Loucy (cell line): ENCODE results near the gene MKRN2.
"Not testable (repeated sequence)": the region's sequence is repeated elsewhere in the genome, so short reads cannot be mapped to it uniquely, and the experiment has no call there.

Experiments
- H2AFZ ChIP-seq: fragments of 200-600 bp; sonication (generic); 2 replicates; pipeline ENCODE4 v1.6.0; 2016; ENCODE audit warnings: antibody characterized with exemption, mild to moderate bottlenecking, low read length, moderate library complexity
- H3F3A ChIP-seq: fragments of 200-600 bp; 2 replicates; pipeline ENCODE4 v1.6.0; 2016; ENCODE audit warnings: antibody characterized with exemption, low read depth, mild to moderate bottlenecking
- H3K27me3 ChIP-seq: fragments of 200-600 bp; sonication (generic); 2 replicates; pipeline ENCODE4 v1.6.1; 2014; ENCODE audit warnings: low read length, mild to moderate bottlenecking; ENCODE audit not compliant: insufficient read depth, poor library complexity, severe bottlenecking
- H3K36me3 ChIP-seq: fragments of 200-600 bp; sonication (generic); 2 replicates; pipeline ENCODE4 v1.6.1; 2016; ENCODE audit warnings: low read length; ENCODE audit not compliant: insufficient read depth
- H3K4me1 ChIP-seq: fragments of 200-600 bp; sonication (generic); 2 replicates; pipeline ENCODE4 v1.5.1; 2014; ENCODE audit warnings: low read length, mild to moderate bottlenecking; ENCODE audit not compliant: insufficient read depth, poor library complexity, severe bottlenecking
- H3K4me2 ChIP-seq: fragments of 200-600 bp; sonication (generic); 2 replicates; pipeline ENCODE4 v1.6.0; 2014; ENCODE audit warnings: antibody characterized with exemption, low read length, low read depth, mild to moderate bottlenecking; ENCODE audit not compliant: poor library complexity, severe bottlenecking
- H3K4me3 ChIP-seq: fragments of 200-600 bp; sonication (generic); 2 replicates; pipeline ENCODE4 v1.5.1; 2014; ENCODE audit warnings: low read length, mild to moderate bottlenecking, mixed read lengths; ENCODE audit not compliant: poor library complexity, severe bottlenecking
- H3K79me2 ChIP-seq: fragments of 200-600 bp; sonication (generic); 2 replicates; pipeline ENCODE4 v1.6.1; 2014; ENCODE audit warnings: low read length; ENCODE audit not compliant: insufficient read depth
- H3K9ac ChIP-seq: fragments of 200-600 bp; sonication (generic); 2 replicates; pipeline ENCODE4 v1.6.0; 2014; ENCODE audit warnings: mild to moderate bottlenecking, low read depth, low read length, moderate library complexity; ENCODE audit not compliant: poor library complexity, severe bottlenecking
- H3K9me2 ChIP-seq: fragments of 200-600 bp; sonication (generic); replicated peaks from 2 replicates; pipeline ENCODE4 v1.6.1; 2016; ENCODE audit warnings: low read depth, low read length, mixed read lengths
- H3K9me3 ChIP-seq: fragments of 200-600 bp; sonication (generic); 2 replicates; pipeline ENCODE4 v1.6.1; 2014; ENCODE audit warnings: mild to moderate bottlenecking, antibody characterized with exemption, low read length, low read depth; ENCODE audit not compliant: insufficient read depth
- H4K20me1 ChIP-seq: fragments of 200-600 bp; sonication (generic); 2 replicates; pipeline ENCODE4 v1.6.0; 2014; ENCODE audit warnings: antibody characterized with exemption, low read length, mild to moderate bottlenecking; ENCODE audit not compliant: insufficient read depth, poor library complexity, severe bottlenecking
- EZH2phosphoT487 ChIP-seq: fragments of 200-600 bp; IDR thresholded peaks from 2 replicates; pipeline ENCODE4 v1.6.1; 2018; ENCODE audit warnings: antibody characterized with exemption, mild to moderate bottlenecking, moderate library complexity, borderline replicate concordance
- TF ChIP-seq, protein P1 (sequence below): fragments of 200-600 bp; sonication (generic); conservative IDR thresholded peaks from 2 replicates; pipeline ENCODE4 v1.5.1; 2014; ENCODE audit warnings: mild to moderate bottlenecking, antibody characterized with exemption, low read length

The MKRN2 gene

DNA sequence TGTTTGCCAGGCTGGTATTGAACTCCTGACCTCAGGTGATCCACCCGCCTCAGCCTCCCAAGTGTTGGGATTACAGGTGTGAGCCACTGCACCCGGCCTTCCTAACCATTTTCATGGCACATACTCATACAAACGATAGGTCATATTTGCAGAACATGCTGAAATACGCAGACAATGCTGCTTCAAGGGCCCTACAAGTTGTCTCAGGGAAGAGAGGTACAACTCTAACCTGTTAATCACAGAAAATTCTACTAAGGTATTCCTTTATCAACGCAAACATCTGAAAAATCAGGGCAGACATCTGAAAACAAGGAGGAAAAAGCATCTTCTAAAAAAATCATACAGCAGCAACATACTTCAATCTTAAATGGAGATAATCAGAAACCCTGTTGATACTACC lies 67.2 kb downstream of the MKRN2 start:
- H3K79me2 ChIP-seq, result peaks cover 96% of the 10 kb centered on the region
- H4K20me1 ChIP-seq, result peaks cover 89% of the 10 kb centered on the region
- H3K4me2 ChIP-seq, result no peak overlapping the region
- no peak overlapping the region for H3K4me3 ChIP-seq
- H3K36me3 ChIP-seq, result no peaks in the 10 kb centered on the region
- no peak overlapping the region for H2AFZ ChIP-seq
- H3K4me1 ChIP-seq, result peaks cover 13% of the 10 kb centered on the region
- no peaks in the 10 kb centered on the region for H3K27me3 ChIP-seq
- H3K9ac ChIP-seq, result no peak overlapping the region
- no peaks in the 10 kb centered on the region for H3K9me3 ChIP-seq
- H3F3A ChIP-seq, result peaks cover 3% of the 10 kb centered on the region; the same call in 1 of the 2 replicates
- H3K9me2 ChIP-seq, result no peaks in the 10 kb centered on the region
- no peak for TF ChIP-seq EZH2phosphoT487
- TF ChIP-seq, protein P1, sequence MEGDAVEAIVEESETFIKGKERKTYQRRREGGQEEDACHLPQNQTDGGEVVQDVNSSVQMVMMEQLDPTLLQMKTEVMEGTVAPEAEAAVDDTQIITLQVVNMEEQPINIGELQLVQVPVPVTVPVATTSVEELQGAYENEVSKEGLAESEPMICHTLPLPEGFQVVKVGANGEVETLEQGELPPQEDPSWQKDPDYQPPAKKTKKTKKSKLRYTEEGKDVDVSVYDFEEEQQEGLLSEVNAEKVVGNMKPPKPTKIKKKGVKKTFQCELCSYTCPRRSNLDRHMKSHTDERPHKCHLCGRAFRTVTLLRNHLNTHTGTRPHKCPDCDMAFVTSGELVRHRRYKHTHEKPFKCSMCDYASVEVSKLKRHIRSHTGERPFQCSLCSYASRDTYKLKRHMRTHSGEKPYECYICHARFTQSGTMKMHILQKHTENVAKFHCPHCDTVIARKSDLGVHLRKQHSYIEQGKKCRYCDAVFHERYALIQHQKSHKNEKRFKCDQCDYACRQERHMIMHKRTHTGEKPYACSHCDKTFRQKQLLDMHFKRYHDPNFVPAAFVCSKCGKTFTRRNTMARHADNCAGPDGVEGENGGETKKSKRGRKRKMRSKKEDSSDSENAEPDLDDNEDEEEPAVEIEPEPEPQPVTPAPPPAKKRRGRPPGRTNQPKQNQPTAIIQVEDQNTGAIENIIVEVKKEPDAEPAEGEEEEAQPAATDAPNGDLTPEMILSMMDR, result no peak

DNA sequence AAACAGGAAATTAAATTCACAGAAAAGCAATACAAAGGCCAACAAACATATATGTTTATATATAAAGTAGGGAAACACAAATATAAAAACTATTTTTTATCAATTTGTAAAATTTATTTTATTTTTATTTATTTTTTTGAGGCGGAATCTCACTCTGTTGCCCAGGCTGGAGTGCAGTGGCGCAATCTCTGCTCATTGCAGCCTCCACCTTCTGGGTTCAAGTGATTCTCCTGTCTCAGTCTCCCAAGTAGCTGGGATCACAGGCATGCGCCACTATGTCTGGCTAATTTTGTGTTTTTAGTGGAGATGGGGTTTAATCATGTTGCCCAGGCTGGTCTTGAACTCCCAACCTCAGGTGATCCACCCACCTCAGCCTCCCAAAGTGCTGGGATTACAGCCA lies 68.1 kb downstream of the MKRN2 start:
- H3K36me3 ChIP-seq, H3K27me3 ChIP-seq, H3K9me3 ChIP-seq, H3K9me2 ChIP-seq, H3K4me2 ChIP-seq, H3K4me3 ChIP-seq, H3K9ac ChIP-seq, H2AFZ ChIP-seq, H3F3A ChIP-seq: not testable (repeated sequence)
- H3K79me2 ChIP-seq, result peaks cover 98% of the 10 kb centered on the region
- H3K4me1 ChIP-seq, result peaks cover 13% of the 10 kb centered on the region
- peaks cover 90% of the 10 kb centered on the region for H4K20me1 ChIP-seq

DNA sequence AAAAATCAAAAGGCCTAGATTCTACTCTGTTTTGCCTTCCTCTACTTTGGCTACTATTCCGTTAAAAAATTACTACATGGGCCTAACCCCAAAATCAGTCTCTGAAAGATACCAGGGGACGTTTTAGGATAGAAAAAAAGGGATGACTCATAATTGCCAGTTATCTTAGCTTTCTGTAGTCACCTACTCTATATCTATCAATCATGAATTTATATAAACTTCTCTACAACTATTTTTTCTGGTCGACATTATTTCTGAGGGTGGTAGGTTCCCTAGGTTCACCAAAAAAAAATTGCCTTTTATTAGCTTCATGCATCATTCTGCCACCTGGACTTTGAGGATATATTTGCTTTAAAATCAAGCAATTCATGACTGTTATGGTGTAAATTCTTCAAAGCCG lies 70.5 kb downstream of the MKRN2 start:
- Histone ChIP-seq H3K4me3 (no peak overlapping the region), H4K20me1 (peaks cover 87% of the 10 kb centered on the region)

DNA sequence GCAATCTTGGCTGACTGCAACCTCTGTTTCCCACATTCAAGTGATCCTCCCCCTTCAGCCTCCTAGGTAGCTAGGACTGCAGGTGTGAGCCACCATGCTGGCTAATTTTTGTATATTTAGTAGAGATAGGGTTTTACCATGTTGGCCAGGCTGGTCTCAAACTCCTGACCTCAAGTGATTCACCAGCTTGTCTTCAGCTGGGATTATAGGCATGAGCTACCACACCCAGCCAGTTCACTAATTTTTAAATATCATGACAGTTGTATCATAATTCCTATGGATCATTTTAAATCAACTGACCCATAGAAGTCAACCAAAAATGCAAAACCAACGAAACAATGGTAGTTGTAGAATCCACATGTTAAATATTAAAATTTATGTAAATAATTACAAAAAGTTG lies 71.9 kb downstream of the MKRN2 start:
- Histone ChIP-seq H3K36me3 (no peaks in the 10 kb centered on the region), H4K20me1 (peaks cover 89% of the 10 kb centered on the region), H3F3A (peaks cover 3% of the 10 kb centered on the region; the same call in 1 of the 2 replicates), H3K4me2 (no peak overlapping the region), H3K4me3 (no peak overlapping the region), H2AFZ (no peak overlapping the region), H3K79me2 (peaks cover 99% of the 10 kb centered on the region), H3K9ac (no peak overlapping the region), H3K27me3 (no peaks in the 10 kb centered on the region), H3K9me3 (no peaks in the 10 kb centered on the region), H3K4me1 (peaks cover 13% of the 10 kb centered on the region), H3K9me2 (no peaks in the 10 kb centered on the region)
- TF ChIP-seq EZH2phosphoT487, result no peak
- TF ChIP-seq, protein P1, result no peak

More for the DNA sequence above, 70.5 kb downstream of the MKRN2 start:
- Histone ChIP-seq H3K4me1 (peaks cover 13% of the 10 kb centered on the region), H3K9me3 (no peaks in the 10 kb centered on the region), H3K9me2 (no peaks in the 10 kb centered on the region), H3K79me2 (peaks cover 98% of the 10 kb centered on the region), H3K4me2 (no peak overlapping the region), H2AFZ (no peak overlapping the region), H3F3A (peaks cover 3% of the 10 kb centered on the region; the same call in 1 of the 2 replicates), H3K27me3 (no peaks in the 10 kb centered on the region), H3K9ac (no peak overlapping the region), H3K36me3 (no peaks in the 10 kb centered on the region)
- TF ChIP-seq, protein P1, result no peak
- no peak for TF ChIP-seq EZH2phosphoT487
